GM21619 (cell line): ENCODE measurements around the gene WDR38.

Source experiments
- ATAC-seq: cut with Tn5 transposase; IDR thresholded peaks from one replicate; pipeline ENCODE4 v1.9.1; 2021; ENCODE audit not compliant: unreplicated experiment

WDR38 gene

GRCh38 chr9:124857533-124858162 is 4.4 kb downstream of the WDR38 start:
- no peak for ATAC-seq

DNA sequence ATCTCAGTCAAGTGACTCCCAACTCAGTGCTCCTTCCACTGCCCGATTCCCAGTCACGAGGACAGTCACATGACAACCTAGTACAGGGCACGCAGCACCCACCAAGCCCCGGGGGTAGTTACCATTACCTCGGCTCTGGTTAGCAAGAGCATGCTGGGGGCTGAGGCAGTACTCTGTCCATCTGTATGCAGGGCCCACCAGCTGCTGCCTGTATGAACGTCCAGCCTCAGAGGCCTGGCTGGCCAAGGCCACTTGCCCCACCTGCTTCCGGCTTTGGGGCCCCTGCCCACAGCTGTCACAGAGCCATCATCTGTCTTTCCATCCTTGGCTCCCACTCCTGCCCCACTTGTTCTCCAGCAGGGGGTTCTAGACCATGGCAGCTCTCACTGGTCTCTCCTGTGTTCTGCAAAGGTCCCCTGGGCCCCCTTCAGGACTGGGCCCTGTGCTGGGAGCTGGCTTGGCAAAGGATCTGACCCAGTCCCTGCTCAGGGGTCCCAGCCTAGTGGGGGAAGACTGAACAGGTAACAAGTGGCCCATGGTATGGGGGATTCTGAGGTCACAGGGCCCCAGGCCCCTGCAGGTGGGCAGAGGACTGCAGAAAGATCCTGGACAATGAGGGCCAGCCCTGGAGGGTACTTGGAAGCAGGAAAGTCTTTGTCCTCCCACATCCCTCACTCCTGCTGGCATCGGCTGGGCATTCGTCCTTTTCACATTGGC is 5.2 kb downstream of the WDR38 start:
- no peak for ATAC-seq

DNA sequence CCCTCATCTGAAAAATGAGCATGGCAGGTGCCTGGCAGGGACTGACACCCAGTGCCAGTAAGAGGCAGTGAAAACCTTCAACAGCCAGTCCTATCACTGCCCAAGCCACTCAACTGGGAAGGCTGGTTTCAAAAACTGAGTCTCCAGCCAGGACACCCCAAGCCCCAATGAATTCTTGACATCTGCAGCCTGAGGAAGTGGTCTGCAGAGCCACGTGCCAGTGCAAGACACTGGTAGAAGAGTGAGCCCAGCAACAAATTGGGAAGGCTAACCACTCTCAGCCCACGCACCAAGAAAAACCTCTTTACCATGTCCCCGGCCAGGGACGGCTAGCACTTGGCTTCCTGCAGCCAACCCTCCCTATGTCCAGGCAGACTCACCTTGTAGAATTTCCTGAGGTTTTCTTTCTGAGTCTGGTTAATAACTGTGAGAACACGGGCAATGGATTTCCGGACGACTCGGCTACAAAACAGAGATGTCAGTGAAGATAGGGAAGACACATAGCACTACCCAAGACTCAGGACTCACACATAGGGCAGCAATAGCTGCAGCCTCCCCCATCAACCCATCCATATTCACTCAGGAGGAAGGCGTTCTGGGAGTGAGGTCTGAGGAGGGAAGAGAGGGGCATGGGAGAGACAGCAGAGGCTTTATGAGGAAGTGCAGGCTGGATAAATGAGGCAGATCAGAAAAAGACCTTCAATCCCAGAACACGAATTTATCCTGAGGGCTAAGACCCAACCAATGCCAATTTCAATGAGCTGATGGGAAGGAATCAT is 6.7 kb downstream of the WDR38 start:
- ATAC-seq = no peak

DNA sequence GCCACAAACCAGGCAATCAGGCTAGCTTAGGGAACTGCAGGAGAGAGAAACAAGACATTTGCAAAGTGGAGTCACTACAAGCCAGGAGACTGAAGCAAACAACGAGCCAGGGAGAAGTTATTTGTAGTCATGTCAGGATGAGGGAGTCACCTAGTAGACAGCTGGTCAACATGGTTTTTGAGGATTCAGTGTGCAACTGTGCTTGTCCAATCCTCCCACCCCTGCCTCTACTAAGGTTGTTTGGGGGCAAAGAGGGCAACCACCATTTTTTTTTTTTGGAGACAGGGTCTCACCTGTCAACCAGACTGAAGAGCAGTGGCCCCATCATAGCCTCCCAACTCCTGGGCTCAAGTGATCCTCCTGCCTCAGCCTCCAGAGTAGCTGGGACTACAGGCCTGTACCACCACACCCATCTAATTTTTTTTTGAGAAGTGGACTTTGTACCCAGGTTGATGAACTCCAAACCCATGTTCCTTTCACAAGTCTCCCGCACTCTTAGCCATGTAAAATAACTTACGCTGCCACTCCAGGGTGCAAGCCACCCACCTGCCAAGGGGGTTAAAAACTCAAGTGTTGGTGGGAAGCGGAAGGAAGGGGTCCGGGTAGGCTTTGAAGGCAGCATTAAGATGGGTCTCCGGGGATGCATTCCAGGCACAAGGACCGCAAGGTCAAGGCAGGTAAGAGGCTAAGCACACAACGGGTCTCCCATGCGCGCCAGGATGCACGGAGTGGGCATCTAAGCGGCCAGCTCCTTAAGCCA is 7.5 kb downstream of the WDR38 start:
- no peak for ATAC-seq

- ATAC-seq = peak; percentile 85
Observed at GRCh38 chr9:124861342-124862229, 8.3 kb downstream of the WDR38 start, which contains the start of the genes ARPC5L and RPL35. Gene ARPC5L (plus strand): TSS chr9:124862130. CDS start chr9:124869291, 7,161 bp downstream. Gene RPL35 (minus strand): TSS chr9:124861957. CDS start chr9:124861912, 45 bp downstream.

GRCh38 chr9:124863371-124863871 is 10.2 kb downstream of the WDR38 start:
- ATAC-seq = no peak

DNA sequence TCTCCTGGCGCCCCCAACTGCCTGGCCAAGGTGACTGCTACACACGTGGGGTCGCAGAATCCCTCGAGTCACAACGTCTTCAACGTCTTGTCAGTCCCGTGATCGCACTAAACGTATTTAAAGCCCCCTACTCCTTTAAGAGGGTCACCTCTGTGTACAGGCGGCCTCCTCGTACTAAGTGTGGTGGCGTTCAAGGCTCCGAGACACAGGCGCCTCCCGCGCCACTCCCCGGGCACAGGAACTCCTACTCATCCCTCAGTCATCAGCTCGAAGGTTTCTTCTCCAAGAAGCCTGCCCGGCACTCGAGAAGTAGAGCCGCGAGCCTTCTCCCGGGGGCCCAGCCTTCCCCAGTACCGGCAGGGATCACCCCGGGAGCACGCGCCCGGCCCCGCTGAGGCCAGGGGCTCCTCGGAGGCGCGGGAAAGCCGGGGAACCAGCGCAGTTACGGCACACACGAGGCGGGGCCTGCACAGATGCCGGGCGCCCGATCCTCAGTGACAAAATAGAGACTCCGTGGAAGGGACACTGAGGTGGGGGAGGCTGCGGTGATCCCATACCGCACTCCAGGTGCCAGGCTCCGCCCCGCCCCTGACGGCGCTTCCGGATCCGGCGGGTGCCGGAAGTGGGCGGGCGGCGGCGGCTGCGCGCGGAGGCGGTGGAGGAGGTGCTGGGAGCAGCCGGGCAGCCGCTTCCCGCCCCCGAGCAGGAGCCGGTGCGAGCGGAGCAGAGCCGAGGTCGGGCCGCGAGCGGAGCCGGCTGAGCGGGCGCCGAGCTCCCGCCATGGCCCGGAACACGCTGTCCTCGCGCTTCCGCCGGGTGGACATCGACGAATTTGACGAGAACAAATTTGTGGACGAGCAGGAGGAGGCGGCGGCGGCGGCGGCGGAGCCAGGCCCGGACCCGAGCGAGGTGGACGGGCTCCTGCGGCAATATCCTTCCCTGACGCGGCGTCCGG is 15.5 kb downstream of the WDR38 start:
- peak; percentile 57 for ATAC-seq

GRCh38 chr9:124869466-124869985 is 16.3 kb downstream of the WDR38 start:
- peak; percentile 12 for ATAC-seq

GRCh38 chr9:124869986-124870560 is 16.8 kb downstream of the WDR38 start:
- ATAC-seq = peak; percentile 34

DNA sequence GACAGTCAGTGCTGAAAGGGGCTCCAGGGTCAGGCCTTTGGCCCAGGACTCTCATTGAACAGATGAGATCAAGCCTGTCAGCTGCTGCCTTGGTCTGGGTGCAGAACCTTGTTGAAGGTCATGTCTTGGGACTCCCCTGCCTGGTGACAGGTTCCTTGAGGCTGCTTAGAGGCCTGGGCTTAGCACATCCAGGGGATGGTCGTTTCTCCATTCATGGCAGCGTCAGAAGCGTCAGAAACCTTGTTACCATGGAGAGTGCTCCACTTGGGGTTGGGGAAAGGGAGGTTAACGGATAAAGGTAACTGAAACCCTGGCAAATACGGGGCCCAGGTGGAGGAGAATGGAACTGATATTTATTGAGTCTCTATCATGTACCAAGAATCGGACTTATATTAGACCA is 17.5 kb downstream of the WDR38 start:
- ATAC-seq = no peak

GRCh38 chr9:124871156-124871561 is 17.9 kb downstream of the WDR38 start:
- no peak for ATAC-seq

- ATAC-seq = no peak
Observed at GRCh38 chr9:124873664-124874063, 20.4 kb downstream of the WDR38 start.

DNA sequence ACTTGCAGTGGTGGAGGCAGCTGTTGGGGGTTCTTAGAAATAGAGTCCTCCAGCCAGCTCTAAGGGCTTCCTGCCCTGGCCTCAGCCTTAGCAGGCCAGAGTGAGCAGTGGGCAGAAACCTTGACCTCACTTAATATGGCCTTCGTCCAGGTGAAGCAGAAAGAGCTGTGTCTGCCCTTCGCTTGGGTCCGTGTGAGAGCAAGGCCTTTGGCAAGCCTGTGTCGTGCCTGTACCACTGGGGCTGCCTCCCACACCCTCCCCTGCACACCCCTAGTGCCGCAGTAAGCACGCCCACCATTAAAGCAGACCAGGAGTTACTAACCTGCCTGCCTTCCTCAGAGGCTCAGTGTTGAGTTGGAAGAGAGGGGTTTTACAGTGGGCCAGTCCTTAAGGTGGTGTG is 22.2 kb downstream of the WDR38 start:
- no peak for ATAC-seq

GRCh38 chr9:124877021-124877782 is 23.9 kb downstream of the WDR38 start:
- ATAC-seq = no peak

GRCh38 chr9:124878021-124878420 is 24.8 kb downstream of the WDR38 start:
- ATAC-seq = no peak

DNA sequence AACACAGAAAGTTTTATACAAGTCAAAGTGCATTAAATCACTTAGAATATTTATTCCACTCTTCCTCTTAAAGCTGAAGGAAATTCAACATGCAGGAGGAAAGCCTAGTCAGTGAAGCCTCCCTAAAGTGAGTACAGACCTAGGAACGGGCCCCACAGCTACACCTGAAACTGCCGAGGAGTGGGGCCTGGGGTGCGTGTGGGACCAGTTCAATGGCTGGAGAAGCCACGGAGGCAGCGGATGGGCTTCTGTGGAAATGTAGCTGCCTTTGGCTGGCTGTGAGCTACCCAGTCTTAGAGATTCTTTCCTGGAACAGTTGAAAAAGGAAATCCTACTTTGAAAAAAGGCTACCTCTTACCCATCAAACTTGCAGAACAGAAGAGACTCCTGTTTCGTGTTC is 25.3 kb downstream of the WDR38 start:
- no peak for ATAC-seq

GRCh38 chr9:124879226-124879625 is 26.0 kb downstream of the WDR38 start:
- ATAC-seq = no peak
